Omental fat pad (tissue), 4 donors: ENCODE data around the gene PARD6G. TPM values are rescaled to one million over a fixed set of nuclear protein-coding genes. Genes with fewer than 3 reads are reported as not detected.

Experiments used
- ATAC-seq: fragments of 150-250 bp; one replicate; pipeline ENCODE4 v1.9.1; 2016; ENCODE audit warnings: mild to moderate bottlenecking, moderate library complexity; ENCODE audit not compliant: low FRiP score
- DNase-seq: peaks from one replicate; pipeline ENCODE4 v3.0.0-alpha.2; 2019; ENCODE audit warnings: low spot score
- CTCF ChIP-seq, 3 donors: fragments of 450-650 bp; IDR thresholded peaks; one replicate each; pipeline ENCODE4 v1.5.1; 2016 to 2017; ENCODE audit warnings: antibody characterized with exemption in 3 of 3, mild to moderate bottlenecking in 3 of 3, moderate library complexity in 2 of 3
- total RNA-seq, 4 donors: library from RNA; depleted of rRNA; stranded (reverse); fragments of >200 nt; gene quantifications; one replicate each; pipeline ENCODE4 v1.1.0, GENCODE V29; 2016

Gene PARD6G
- total RNA-seq, 4 donors from 2014 or later = 2.1 to 8.5 (median 3.4) TPM

DNA sequence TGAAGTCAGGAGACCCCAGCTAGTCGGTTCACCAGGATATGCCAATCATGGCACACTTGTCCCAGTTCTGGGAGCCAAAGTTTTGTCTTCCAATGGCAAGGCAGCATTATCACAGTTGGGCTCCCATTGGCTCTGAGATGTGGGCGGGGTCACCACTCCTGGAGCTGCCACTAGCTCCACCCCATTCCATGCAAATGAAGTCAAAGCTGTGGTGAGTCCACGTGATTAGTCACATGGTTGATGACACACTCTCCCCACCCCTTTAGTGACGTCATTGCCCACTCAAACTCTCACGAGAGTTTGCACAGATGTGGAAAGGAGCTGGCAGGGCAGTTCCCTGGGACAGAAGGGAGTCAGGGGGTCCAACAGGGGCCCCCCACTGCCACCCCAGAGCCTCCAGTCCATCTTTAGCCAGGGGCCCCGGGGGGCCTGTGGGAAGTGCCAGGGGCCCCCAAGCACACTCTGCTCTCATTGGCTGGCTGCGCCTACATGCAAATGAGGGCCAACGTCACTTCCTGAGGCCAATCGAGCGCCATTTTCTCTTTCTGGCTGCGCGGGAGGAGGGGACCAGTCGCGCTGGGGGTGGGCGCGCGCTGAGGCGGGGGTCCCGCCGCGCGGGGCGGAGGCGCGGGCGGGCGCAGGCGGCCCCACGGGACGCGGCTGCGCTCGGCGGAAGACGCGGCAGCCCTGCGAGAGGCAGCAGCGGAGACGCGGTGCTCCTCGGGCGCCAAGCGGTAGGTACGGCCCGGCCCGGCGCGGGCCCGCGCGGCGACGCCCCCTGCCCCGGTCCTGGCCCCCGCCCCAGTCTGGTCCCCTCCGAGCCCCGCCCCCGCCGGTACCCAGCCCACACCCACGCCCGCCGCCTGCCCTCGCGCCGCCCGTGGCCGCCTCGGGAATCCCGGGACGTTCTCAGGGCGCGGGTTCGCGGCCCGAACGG is 138.3 kb downstream of the PARD6G start, which contains the start of gene ADNP2:
Gene ADNP2 (plus strand): TSS at position 524 of the 937 bp plus-strand sequence. CDS start 8,281 bp downstream, outside the sequence.
- peak; percentile 76 for DNase-seq
- peak; percentile 89 for ATAC-seq
- no peak for TF ChIP-seq CTCF (IDR thresholded peaks at IDR 0.05)

DNA sequence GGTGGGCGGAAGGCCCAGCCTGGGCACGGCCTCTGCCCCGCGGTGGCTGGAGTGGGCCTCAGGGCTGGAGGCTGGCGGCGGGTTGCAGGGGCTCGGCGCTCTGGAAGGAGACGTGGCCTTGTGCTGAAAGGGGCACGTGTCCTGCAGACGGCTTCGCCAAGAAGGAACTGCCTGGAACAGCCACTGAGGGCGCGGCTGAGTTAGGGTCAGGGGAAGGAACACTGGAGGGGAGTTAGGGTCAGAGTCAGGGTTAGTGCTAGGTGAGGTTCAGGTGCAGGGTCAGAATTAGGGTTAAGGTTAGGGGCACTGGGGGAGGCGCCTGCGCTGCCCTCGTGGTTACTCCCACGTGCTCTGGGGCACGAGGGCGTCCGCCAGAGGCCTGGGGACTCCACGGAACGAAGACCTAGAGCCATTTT is 139.2 kb downstream of the PARD6G start:
- ATAC-seq (no peak), DNase-seq (no peak)
- no peak for TF ChIP-seq CTCF (IDR thresholded peaks at IDR 0.05)

DNA sequence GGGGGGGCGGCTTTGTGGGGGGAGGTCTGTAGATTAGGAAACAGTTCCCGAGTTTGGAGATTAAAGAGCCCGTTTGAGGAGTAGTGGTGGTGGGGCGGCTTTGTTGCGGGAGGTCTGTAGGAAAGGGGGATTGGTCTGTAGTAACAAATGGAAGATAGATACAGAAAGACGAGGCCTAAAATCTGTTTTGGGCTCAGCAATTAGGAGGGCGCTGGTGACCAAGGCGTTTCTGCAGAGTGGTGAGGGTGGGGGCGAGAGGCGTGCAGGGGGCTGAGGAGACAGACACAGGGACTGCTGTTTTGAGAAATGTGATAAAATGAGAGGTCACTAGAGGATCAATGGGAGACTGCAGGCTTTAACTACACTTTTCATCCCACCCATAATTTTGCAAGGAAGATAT is 139.9 kb downstream of the PARD6G start:
- no peak for DNase-seq
- TF ChIP-seq CTCF (IDR thresholded peaks at IDR 0.05) = no peak
- ATAC-seq = no peak

Other genes with a start within 250 kb of the PARD6G start
- 10 to 100 TPM; 26.3 to 45.3 (median 32.8) TPM for gene RBFA, start 213.1 kb downstream of the PARD6G start, total RNA-seq
- 10 to 100 TPM; 13.2 to 22.6 (median 16.1) TPM for gene ADNP2, start 138.3 kb downstream of the PARD6G start, total RNA-seq